Body of pancreas (tissue), 4 donors: ENCODE results near the gene RNF17. TPM values are rescaled to one million over a fixed set of nuclear protein-coding genes. Genes with fewer than 3 reads are reported as not detected.

ENCODE experiments used
- ATAC-seq: fragments of 150-250 bp; one replicate; pipeline ENCODE4 v1.9.1; 2016
- DNase-seq, 4 donors: peaks; one replicate each; pipeline ENCODE4 v3.0.0-alpha.2; 2019
- H3K27ac ChIP-seq, 4 donors: fragments of 200-600 bp; sonication (generic); 1 replicate in 3 of 4; 2 replicates in 1 of 4; pipeline versions ENCODE4 v1.5.1 to v1.6.1; 2016 to 2019; ENCODE audit warnings: mild to moderate bottlenecking in 1 of 4, mixed read lengths in 1 of 4, moderate library complexity in 1 of 4
- H3K27me3 ChIP-seq, 2 donors: fragments of 200-600 bp; sonication (generic); one replicate each; pipeline ENCODE4 v1.6.0; 2016; ENCODE audit warnings: mild to moderate bottlenecking in 1 of 2
- H3K36me3 ChIP-seq, 2 donors: fragments of 200-600 bp; sonication (generic); replicated peaks in 1 of 2; 2 replicates each; pipeline ENCODE4 v1.5.1; 2016; ENCODE audit warnings: low read depth in 2 of 2; ENCODE audit not compliant: insufficient read depth in 1 of 2
- H3K4me1 ChIP-seq: fragments of 200-600 bp; sonication (generic); one replicate; pipeline ENCODE4 v1.6.0; 2016
- H3K4me3 ChIP-seq, 2 donors: fragments of 200-600 bp; sonication (generic); 1 replicate in 1 of 2; 2 replicates in 1 of 2; pipeline ENCODE4 v1.5.1; 2016 to 2019
- H3K9me3 ChIP-seq, 3 donors: fragments of 200-600 bp; sonication (generic); 1 replicate in 2 of 3; 2 replicates in 1 of 3; pipeline ENCODE4 v1.5.1; 2016
- CTCF ChIP-seq, 7 experiments: fragments of 450-650 bp in 4 of 7; fragments of 200-600 bp in 3 of 7; sonication (generic) in 3 of 7; IDR thresholded peaks; one replicate each; pipeline ENCODE4 v1.5.1; 2016 to 2019; ENCODE audit warnings: antibody characterized with exemption in 7 of 7
- POLR2A ChIP-seq, 3 donors: fragments of 450-650 bp; IDR thresholded peaks; one replicate each; pipeline ENCODE4 v1.6.1; 2016; ENCODE audit warnings: antibody characterized with exemption in 3 of 3, mild to moderate bottlenecking in 2 of 3
- WGBS, 2 donors: methylation state at CpG; one replicate each; pipeline ENCODE4 v1.1.5; 2017; 5-methylcytosine and 5-hydroxymethylcytosine counted together
- intact Hi-C: fragments of 100-400 bp; cut with DNase I; formaldehyde crosslinking; loops from one replicate; pipeline ENCODE4 v1.15.1; 2023
- total RNA-seq, 2 donors: library from RNA; depleted of rRNA; stranded (reverse); fragments of >200 nt; gene quantifications; one replicate each; pipeline ENCODE4 v1.1.0, GENCODE V29; 2016

RNF17 gene
- total RNA-seq, 2 donors from 2014 or later = 1.6 TPM; not detected in 1

DNA sequence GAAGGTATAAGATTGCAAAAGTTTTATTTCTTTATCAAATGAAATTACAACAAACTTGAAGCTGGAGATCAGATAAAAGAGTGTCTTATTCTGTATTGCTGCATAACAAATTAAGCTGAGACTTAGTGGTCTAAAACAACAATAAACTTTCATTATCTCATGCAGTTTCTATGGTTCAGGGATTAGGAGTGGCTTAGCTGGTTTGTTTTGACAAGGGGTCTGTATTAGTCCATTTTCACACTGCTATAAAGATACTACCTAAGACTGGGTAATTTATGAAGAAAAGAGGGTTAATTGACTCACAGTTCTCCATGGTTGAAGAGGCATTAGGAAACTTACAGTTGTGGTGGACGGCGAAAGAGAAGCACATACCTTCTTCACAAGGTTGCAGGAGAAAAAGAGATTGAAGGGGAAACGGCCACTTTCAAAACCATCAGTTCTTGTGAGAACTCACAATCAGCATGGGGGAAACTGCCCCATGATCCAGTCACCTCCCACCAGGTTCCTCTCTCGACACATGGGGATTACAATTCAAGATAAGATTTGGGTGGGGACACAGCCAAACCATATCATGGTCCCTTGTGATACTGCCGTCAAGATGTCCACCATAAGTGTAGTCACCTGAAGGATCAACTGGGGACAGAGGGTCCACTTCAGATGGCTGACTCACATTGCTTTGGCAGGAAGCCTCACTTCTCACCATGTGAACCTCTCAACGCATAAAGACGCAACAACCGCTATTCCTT is 97.8 kb downstream of the RNF17 start:
- no peak overlapping the region for H3K27ac ChIP-seq
- intact Hi-C loops = no loop called here
- no peaks in the 10 kb centered on the region for H3K36me3 ChIP-seq
- no peaks in the 10 kb centered on the region for H3K9me3 ChIP-seq
- no peaks in the 10 kb centered on the region for H3K27me3 ChIP-seq
- no peak for DNase-seq
- WGBS, 2 donors = 83 to 84% methylated on average over 7 to 8 of the region's 8 CpGs
- TF ChIP-seq CTCF (IDR thresholded peaks at IDR 0.05) (no peak), POLR2A (IDR thresholded peaks at IDR 0.05) (no peak)
- no peak for ATAC-seq
- H3K4me1 ChIP-seq = no peaks in the 10 kb centered on the region
- no peak overlapping the region for H3K4me3 ChIP-seq

GRCh38 chr13:24863748-24864540 is 100.0 kb downstream of the RNF17 start:
- no peaks in the 10 kb centered on the region for H3K4me1 ChIP-seq
- no peak for ATAC-seq

DNA sequence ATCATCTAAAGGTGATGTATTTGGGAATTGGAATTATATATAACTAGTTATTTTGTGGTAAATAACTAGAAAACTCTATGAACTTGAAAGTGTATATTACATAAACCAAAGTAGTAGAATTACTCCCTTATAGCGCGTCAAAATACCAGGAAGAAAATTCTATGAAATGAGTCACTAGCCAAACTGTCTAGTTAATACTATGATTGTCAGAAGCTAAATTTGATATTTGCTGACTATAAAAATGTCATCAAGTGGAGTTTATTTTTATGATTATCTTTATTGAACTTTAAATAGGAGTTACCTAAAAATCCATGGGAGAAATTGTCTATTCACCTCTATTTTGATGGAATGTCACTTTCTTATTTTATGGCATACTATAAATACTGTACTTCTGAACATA is 100.6 kb downstream of the RNF17 start:
- TF ChIP-seq POLR2A (IDR thresholded peaks at IDR 0.05) = no peak
- 92 to 93% methylated on average over 2 of the region's 2 CpGs for WGBS, 2 donors
- no peaks in the 10 kb centered on the region for H3K4me1 ChIP-seq
- ATAC-seq (no peak), DNase-seq (no peak)
- H3K27ac ChIP-seq = no peak overlapping the region
- H3K27me3 ChIP-seq = no peaks in the 10 kb centered on the region
- H3K36me3 ChIP-seq = no peaks in the 10 kb centered on the region
- H3K9me3 ChIP-seq = no peaks in the 10 kb centered on the region
- H3K4me3 ChIP-seq = no peak overlapping the region
- intact Hi-C loops = no loop called here

More at GRCh38 chr13:24863748-24864540, 100.0 kb downstream of the RNF17 start:
- H3K36me3 ChIP-seq = no peaks in the 10 kb centered on the region
- intact Hi-C loops = no loop called here
- no peak overlapping the region for H3K27ac ChIP-seq
- TF ChIP-seq CTCF (IDR thresholded peaks at IDR 0.05) = no peak
- TF ChIP-seq POLR2A (IDR thresholded peaks at IDR 0.05) = no peak
- H3K27me3 ChIP-seq = no peaks in the 10 kb centered on the region
- H3K9me3 ChIP-seq = no peaks in the 10 kb centered on the region
- WGBS, 2 donors = 66 to 69% methylated on average over 9 of the region's 9 CpGs
- DNase-seq = no peak
- H3K4me3 ChIP-seq = no peak overlapping the region

GRCh38 chr13:24865163-24865953 is 101.4 kb downstream of the RNF17 start:
- H3K9me3 ChIP-seq = no peaks in the 10 kb centered on the region

More at GRCh38 chr13:24865163-24865953, 101.4 kb downstream of the RNF17 start:
- ATAC-seq = no peak
- no peak overlapping the region for H3K27ac ChIP-seq
- DNase-seq = no peak
- no peak overlapping the region for H3K4me3 ChIP-seq
- no peaks in the 10 kb centered on the region for H3K36me3 ChIP-seq
- peak in 1 of 7 experiments; percentile 5 for TF ChIP-seq CTCF (IDR thresholded peaks at IDR 0.05)
- TF ChIP-seq POLR2A (IDR thresholded peaks at IDR 0.05) = no peak
- H3K4me1 ChIP-seq = no peaks in the 10 kb centered on the region
- 20 to 23% methylated on average over 5 of the region's 5 CpGs for WGBS, 2 donors
- H3K27me3 ChIP-seq = no peaks in the 10 kb centered on the region
- intact Hi-C loops = no loop called here
